Transverse colon (tissue), 4 donors: ENCODE data around the gene SBNO2. TPM values are rescaled to one million over a fixed set of nuclear protein-coding genes. Genes with fewer than 3 reads are reported as not detected.

Source experiments
- DNase-seq: peaks from one replicate; pipeline ENCODE4 v3.0.0-alpha.2; 2019
- H3K27ac ChIP-seq, 4 donors: fragments of 200-600 bp; sonication (generic); 2 replicates each; pipeline ENCODE4 v1.5.1; 2016 to 2018; ENCODE audit warnings: inconsistent platforms in 4 of 4
- H3K27me3 ChIP-seq: fragments of 200-600 bp; sonication (generic); 2 replicates; pipeline ENCODE4 v1.5.1; 2017; ENCODE audit warnings: inconsistent platforms
- H3K36me3 ChIP-seq, 4 donors: fragments of 200-600 bp; sonication (generic); 2 replicates each; pipeline ENCODE4 v1.5.1; 2017 to 2019; ENCODE audit warnings: inconsistent platforms in 4 of 4
- H3K4me1 ChIP-seq, 4 donors: fragments of 200-600 bp; sonication (generic); 2 replicates each; pipeline ENCODE4 v1.5.1; 2017 to 2020; ENCODE audit warnings: inconsistent platforms in 4 of 4
- H3K4me3 ChIP-seq, 4 donors: fragments of 200-600 bp; sonication (generic); 1 replicate in 1 of 4; 2 replicates in 3 of 4; pipeline versions ENCODE4 v1.5.1 to v1.6.1; 2017 to 2019; ENCODE audit warnings: inconsistent platforms in 4 of 4
- H3K9me3 ChIP-seq, 2 donors: fragments of 200-600 bp; sonication (generic); 2 replicates each; pipeline ENCODE4 v1.5.1; 2017 to 2019; ENCODE audit warnings: inconsistent platforms in 2 of 2
- EP300 ChIP-seq: sonication (generic); formaldehyde crosslinking; IDR thresholded peaks from one replicate; pipeline ENCODE4 v1.6.1; 2017; ENCODE audit warnings: antibody characterized with exemption, low read depth
- POLR2A ChIP-seq: fragments of 450-650 bp; IDR thresholded peaks from one replicate; pipeline ENCODE4 v1.6.1; 2016; ENCODE audit warnings: antibody characterized with exemption, mild to moderate bottlenecking, moderate library complexity
- POLR2AphosphoS5 ChIP-seq, 3 donors: sonication (generic); formaldehyde crosslinking; IDR thresholded peaks; one replicate each; pipeline ENCODE4 v1.6.1; 2016; ENCODE audit warnings: antibody characterized with exemption in 3 of 3
- WGBS, 2 donors: methylation state at CpG; one replicate each; pipeline ENCODE4 v1.1.5; 2018; ENCODE audit warnings: low coverage in 1 of 2; 5-methylcytosine and 5-hydroxymethylcytosine counted together
- in situ Hi-C, 4 donors: fragments of 200-750 bp; cut with MboI; loops; one replicate each; pipeline versions ENCODE4 v1.15.0 to v1.15.1; 2017; ENCODE audit warnings: low sequenced_read_pairs in 3 of 4, low pct_ligation_motif_present in 1 of 4, low pct_unique_long_range_greater_than_20kb in 1 of 4
- intact Hi-C: fragments of 100-400 bp; cut with DNase I; formaldehyde crosslinking; loops from one replicate; pipeline ENCODE4 v1.15.1; 2023; ENCODE audit warnings: low total_unique reads
- total RNA-seq, 4 donors: library from RNA; depleted of rRNA; stranded (reverse); fragments of >200 nt; gene quantifications; one replicate each; pipeline ENCODE4 v1.1.0, GENCODE V29; 2016
- TF ChIP-seq, protein P1 (sequence below), 5 experiments: fragments of 200-600 bp in 3 of 5; fragments of 450-650 bp in 2 of 5; sonication (generic) in 3 of 5; IDR thresholded peaks; 1 replicate in 2 of 5; 2 replicates in 3 of 5; pipeline ENCODE4 v1.5.1; 2016 to 2017; ENCODE audit warnings: antibody characterized with exemption in 5 of 5, inconsistent platforms in 3 of 5, mild to moderate bottlenecking in 2 of 5, moderate library complexity in 1 of 5

The SBNO2 gene
- total RNA-seq, 4 donors from 2014 or later: 34.5 to 142 (median 48.3) TPM

DNA sequence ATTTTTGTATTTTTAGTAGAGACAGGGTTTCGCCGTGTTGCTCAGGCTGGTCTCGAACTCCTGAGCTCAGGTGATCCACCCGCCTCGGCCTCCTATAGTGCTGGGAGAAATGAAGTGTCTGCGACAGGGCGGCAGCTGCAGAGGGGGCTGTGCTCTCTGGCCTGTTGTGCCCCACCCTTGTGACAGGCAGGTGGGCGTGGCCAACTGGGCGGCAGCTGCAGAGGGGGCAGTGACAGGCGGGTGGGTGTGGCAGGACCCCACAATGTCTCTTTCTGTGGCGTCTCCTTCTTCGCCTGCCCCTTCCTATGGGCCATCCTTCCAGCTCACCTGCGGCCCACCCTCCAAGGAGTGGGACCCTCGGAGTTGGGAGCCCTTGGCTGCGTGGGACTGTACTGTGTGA is 43.3 kb upstream of the SBNO2 start:
- no peaks in the 10 kb centered on the region for H3K27me3 ChIP-seq
- TF ChIP-seq EP300 (no peak), POLR2AphosphoS5 (IDR thresholded peaks at IDR 0.05) (no peak), POLR2A (no peak)
- TF ChIP-seq, protein P1, sequence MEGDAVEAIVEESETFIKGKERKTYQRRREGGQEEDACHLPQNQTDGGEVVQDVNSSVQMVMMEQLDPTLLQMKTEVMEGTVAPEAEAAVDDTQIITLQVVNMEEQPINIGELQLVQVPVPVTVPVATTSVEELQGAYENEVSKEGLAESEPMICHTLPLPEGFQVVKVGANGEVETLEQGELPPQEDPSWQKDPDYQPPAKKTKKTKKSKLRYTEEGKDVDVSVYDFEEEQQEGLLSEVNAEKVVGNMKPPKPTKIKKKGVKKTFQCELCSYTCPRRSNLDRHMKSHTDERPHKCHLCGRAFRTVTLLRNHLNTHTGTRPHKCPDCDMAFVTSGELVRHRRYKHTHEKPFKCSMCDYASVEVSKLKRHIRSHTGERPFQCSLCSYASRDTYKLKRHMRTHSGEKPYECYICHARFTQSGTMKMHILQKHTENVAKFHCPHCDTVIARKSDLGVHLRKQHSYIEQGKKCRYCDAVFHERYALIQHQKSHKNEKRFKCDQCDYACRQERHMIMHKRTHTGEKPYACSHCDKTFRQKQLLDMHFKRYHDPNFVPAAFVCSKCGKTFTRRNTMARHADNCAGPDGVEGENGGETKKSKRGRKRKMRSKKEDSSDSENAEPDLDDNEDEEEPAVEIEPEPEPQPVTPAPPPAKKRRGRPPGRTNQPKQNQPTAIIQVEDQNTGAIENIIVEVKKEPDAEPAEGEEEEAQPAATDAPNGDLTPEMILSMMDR (IDR thresholded peaks at IDR 0.05): no peak
- H3K27ac ChIP-seq: peak overlapping the region; percentile 45 to 63 (median 58)
- peaks cover 0 to 10% (median 0%) of the 10 kb centered on the region in 4 donors for H3K36me3 ChIP-seq
- no peaks in the 10 kb centered on the region for H3K9me3 ChIP-seq
- intact Hi-C loops (no loop called here), in situ Hi-C loops (no loop called here)
- H3K4me1 ChIP-seq: peaks cover 37 to 68% (median 41%) of the 10 kb centered on the region in 4 donors
- WGBS, 2 donors: 79% methylated on average over 15 of the region's 15 CpGs; no CpG with 5 or more reads in 1 of the 2 donors
- DNase-seq: no peak
- no peak overlapping the region for H3K4me3 ChIP-seq

DNA sequence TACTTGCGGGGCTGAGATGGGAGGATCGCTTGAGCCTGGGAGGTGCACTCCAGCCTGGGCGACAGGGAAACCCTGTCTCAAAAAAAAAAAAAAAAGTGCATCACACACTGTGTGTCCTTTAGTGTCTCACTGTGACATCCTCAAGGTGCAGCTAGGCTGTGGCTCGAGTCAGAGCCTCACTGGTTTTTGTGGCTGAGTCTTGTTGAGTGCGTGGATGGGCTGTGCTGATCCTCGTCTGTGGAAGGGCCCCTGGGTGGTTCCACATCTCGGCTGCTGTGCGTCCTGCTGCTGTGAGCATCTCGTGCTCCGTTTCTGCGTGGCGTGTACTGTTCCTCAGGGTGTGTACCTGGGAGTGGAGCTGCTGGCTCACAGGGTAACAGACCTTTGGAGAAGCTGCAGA is 42.7 kb upstream of the SBNO2 start:
- intact Hi-C loops (no loop called here), in situ Hi-C loops (no loop called here)
- WGBS, 2 donors: 78 to 100% methylated on average over 1 to 12 of the region's 12 CpGs
- Histone ChIP-seq H3K36me3 (peaks cover 0 to 10% (median 0%) of the 10 kb centered on the region in 4 donors), H3K4me1 (peaks cover 37 to 70% (median 40%) of the 10 kb centered on the region in 4 donors), H3K4me3 (no peak overlapping the region), H3K27me3 (no peaks in the 10 kb centered on the region), H3K27ac (peak overlapping the region; percentile 57 to 88 (median 78)), H3K9me3 (no peaks in the 10 kb centered on the region)
- no peak for TF ChIP-seq POLR2A
- DNase-seq: no peak

GRCh38 chr19:1214862-1215731 is 41.0 kb upstream of the SBNO2 start:
- H3K27ac ChIP-seq: peak overlapping the region; percentile 74 to 88 (median 84)
- in situ Hi-C loops: no loop called here
- no peaks in the 10 kb centered on the region for H3K36me3 ChIP-seq
- intact Hi-C loops: no loop called here
- H3K4me3 ChIP-seq: no peak overlapping the region
- TF ChIP-seq POLR2A (no peak), POLR2AphosphoS5 (IDR thresholded peaks at IDR 0.05) (no peak)
- TF ChIP-seq, protein P1 (IDR thresholded peaks at IDR 0.05): no peak
- H3K9me3 ChIP-seq: no peaks in the 10 kb centered on the region
- DNase-seq: no peak
- WGBS, 2 donors: 70% methylated on average over 20 of the region's 26 CpGs; no CpG with 5 or more reads in 1 of the 2 donors
- H3K27me3 ChIP-seq: no peaks in the 10 kb centered on the region
- peaks cover 45 to 84% (median 48%) of the 10 kb centered on the region in 4 donors for H3K4me1 ChIP-seq

- H3K4me3 ChIP-seq: peak overlapping the region in 1 of 4 donors; percentile 8
- no peaks in the 10 kb centered on the region for H3K9me3 ChIP-seq
- DNase-seq: no peak
- in situ Hi-C loops (no loop called here), intact Hi-C loops (no loop called here)
- H3K27me3 ChIP-seq: no peaks in the 10 kb centered on the region
- peaks cover 52 to 91% (median 55%) of the 10 kb centered on the region in 4 donors for H3K4me1 ChIP-seq
- H3K36me3 ChIP-seq: no peaks in the 10 kb centered on the region
- TF ChIP-seq EP300 (no peak), POLR2AphosphoS5 (IDR thresholded peaks at IDR 0.05) (no peak), POLR2A (no peak)
- TF ChIP-seq, protein P1 (IDR thresholded peaks at IDR 0.05): no peak
- WGBS, 2 donors: 68% methylated on average over 21 of the region's 21 CpGs; no CpG with 5 or more reads in 1 of the 2 donors
- peak overlapping the region; percentile 74 to 88 (median 84) for H3K27ac ChIP-seq
These were observed 40.3 kb upstream of the SBNO2 start for GRCh38 chr19:1214299-1214861.
